HG02884 (cell line): ENCODE results near the gene STARD4.

Source experiments
- ATAC-seq: cut with Tn5 transposase; IDR thresholded peaks from one replicate; pipeline ENCODE4 v1.9.1; 2021; ENCODE audit warnings: mild to moderate bottlenecking, moderate library complexity; ENCODE audit not compliant: unreplicated experiment

STARD4 gene

GRCh38 chr5:111478266-111478665, 34.1 kb downstream of the STARD4 start:
- ATAC-seq: no peak

GRCh38 chr5:111472579-111472978, 39.8 kb downstream of the STARD4 start:
- ATAC-seq: peak; percentile 60

- ATAC-seq: no peak
Observed at GRCh38 chr5:111472096-111472495, 40.2 kb downstream of the STARD4 start.

- no peak for ATAC-seq
Observed at GRCh38 chr5:111469903-111470302, 42.4 kb downstream of the STARD4 start.

GRCh38 chr5:111469293-111469896, 42.9 kb downstream of the STARD4 start:
- ATAC-seq: no peak

GRCh38 chr5:111463311-111463710, 49.0 kb downstream of the STARD4 start:
- no peak for ATAC-seq

GRCh38 chr5:111461934-111462333, 50.4 kb downstream of the STARD4 start:
- ATAC-seq: no peak

- no peak for ATAC-seq
Observed at GRCh38 chr5:111461255-111461671, 51.1 kb downstream of the STARD4 start.

- ATAC-seq: no peak
Observed at GRCh38 chr5:111454776-111455175, 57.6 kb downstream of the STARD4 start.

GRCh38 chr5:111454198-111454622, 58.1 kb downstream of the STARD4 start:
- ATAC-seq: no peak

- no peak for ATAC-seq
Observed at GRCh38 chr5:111453747-111454146, 58.6 kb downstream of the STARD4 start.

GRCh38 chr5:111453295-111453694, 59.0 kb downstream of the STARD4 start:
- ATAC-seq: no peak

GRCh38 chr5:111447822-111448221, 64.5 kb downstream of the STARD4 start:
- ATAC-seq: no peak

GRCh38 chr5:111447099-111447498, 65.2 kb downstream of the STARD4 start:
- no peak for ATAC-seq
